SK-N-SH (cell line): Measurements from ENCODE around the gene CXCL17. TPM values are rescaled to one million over a fixed set of nuclear protein-coding genes. Genes with fewer than 3 reads are reported as not detected.

Experiments used
- CTCF ChIA-PET: fragments of 300-600, 350-600 bp; formaldehyde crosslinking; extraction: SDS; loops from one replicate; lab custom pipeline; 2021; lab: Yijun Ruan, JAX
- POLR2A ChIA-PET: fragments of 350-600 bp; sonication (Branson Sonifier 250); formaldehyde crosslinking; extraction: SDS; loops from one replicate; lab custom pipeline; 2020; ENCODE audit warnings: antibody characterized with exemption, inconsistent platforms; lab: Yijun Ruan, JAX
- DNase-seq: peaks from one replicate; pipeline ENCODE4 v3.0.0; 2012
- H2AFZ ChIP-seq: fragments of 200-600 bp; sonication (generic); 2 replicates; pipeline ENCODE4 v1.8.1; 2016; ENCODE audit warnings: antibody characterized with exemption, mild to moderate bottlenecking, low read depth
- H3F3A ChIP-seq: fragments of 200-600 bp; sonication (generic); replicated peaks from 2 replicates; pipeline ENCODE3; 2016; ENCODE audit warnings: antibody characterized with exemption, mild to moderate bottlenecking; ENCODE audit not compliant: insufficient read depth
- H3K27ac ChIP-seq, 2 experiments: fragments of 200-500 bp in 1 of 2; fragments of 200-600 bp in 1 of 2; sonication (Bioruptor generic) in 1 of 2; sonication (generic), shearing (Covaris generic) in 1 of 2; 2 replicates each; pipeline versions ENCODE4 v1.5.1 to v1.6.1; 2014 to 2016; ENCODE audit warnings: low read depth in 2 of 2, inconsistent platforms in 1 of 2, low read length in 1 of 2, mild to moderate bottlenecking in 1 of 2, mixed read lengths in 1 of 2
- H3K27me3 ChIP-seq: fragments of 200-600 bp; sonication (generic), shearing (Covaris generic); 2 replicates; pipeline ENCODE4 v1.6.1; 2016; ENCODE audit warnings: mixed run types; ENCODE audit not compliant: insufficient read depth
- H3K36me3 ChIP-seq, 2 experiments: fragments of 200-500 bp in 1 of 2; fragments of 200-600 bp in 1 of 2; sonication (Bioruptor generic) in 1 of 2; sonication (generic) in 1 of 2; replicated peaks in 1 of 2; 2 replicates each; pipeline versions ENCODE3 to v1.5.1; 2014 to 2016; ENCODE audit warnings: low read length in 1 of 2, mild to moderate bottlenecking in 1 of 2; ENCODE audit not compliant: insufficient read depth in 2 of 2, control insufficient read depth in 1 of 2
- H3K4me1 ChIP-seq, 2 experiments: fragments of 200-500 bp in 1 of 2; fragments of 200-600 bp in 1 of 2; sonication (Bioruptor generic) in 1 of 2; sonication (generic), shearing (Covaris generic) in 1 of 2; 2 replicates each; pipeline versions ENCODE4 v1.5.1 to v1.6.1; 2014 to 2016; ENCODE audit warnings: low read depth in 1 of 2, low read length in 1 of 2, mixed run types in 1 of 2; ENCODE audit not compliant: insufficient read depth in 2 of 2, control insufficient read depth in 1 of 2
- H3K4me2 ChIP-seq: fragments of 200-600 bp; sonication (generic), shearing (Covaris generic); 2 replicates; pipeline ENCODE4 v1.6.1; 2017; ENCODE audit warnings: mixed run types
- H3K4me3 ChIP-seq, 2 experiments: fragments of 200-500 bp in 1 of 2; fragments of 200-600 bp in 1 of 2; sonication (Bioruptor generic) in 1 of 2; sonication (generic), shearing (Covaris generic) in 1 of 2; 2 replicates each; pipeline versions ENCODE4 v1.5.1 to v1.8.1; 2014 to 2016; ENCODE audit warnings: low read depth in 2 of 2, inconsistent platforms in 1 of 2, low read length in 1 of 2, mild to moderate bottlenecking in 1 of 2, mixed read lengths in 1 of 2, moderate library complexity in 1 of 2
- H3K79me2 ChIP-seq: fragments of 200-600 bp; sonication (generic); 2 replicates; pipeline ENCODE4 v1.8.1; 2017; ENCODE audit warnings: mild to moderate bottlenecking; ENCODE audit not compliant: insufficient read depth
- H3K9ac ChIP-seq: fragments of 200-600 bp; sonication (generic); 2 replicates; pipeline ENCODE4 v1.6.1; 2017; ENCODE audit warnings: mixed run types
- H3K9me2 ChIP-seq: fragments of 200-600 bp; sonication (generic); 2 replicates; pipeline ENCODE4 v1.6.1; 2017; ENCODE audit warnings: mixed run types
- H3K9me3 ChIP-seq: fragments of 200-600 bp; sonication (generic); 2 replicates; pipeline ENCODE4 v1.6.1; 2017; ENCODE audit warnings: mixed run types, mild to moderate bottlenecking, moderate library complexity
- H4K20me1 ChIP-seq: fragments of 200-600 bp; sonication (generic); 2 replicates; pipeline ENCODE4 v1.6.1; 2017; ENCODE audit warnings: mild to moderate bottlenecking, mixed run types; ENCODE audit not compliant: insufficient read depth
- CHD2 ChIP-seq: fragments of 150-350 bp; IDR thresholded peaks from 2 replicates; pipeline ENCODE4 v1.6.1; 2018; ENCODE audit warnings: low read length; ENCODE audit not compliant: partially characterized antibody
- EP300 ChIP-seq, 2 experiments: IDR thresholded peaks; 2 replicates each; pipeline versions ENCODE4 v1.4.0 to v1.6.1; 2012; ENCODE audit warnings: borderline replicate concordance in 1 of 2, low read depth in 1 of 2, low read length in 1 of 2
- FOSL2 ChIP-seq: IDR thresholded peaks from 2 replicates; pipeline ENCODE4 v1.4.0; 2012; ENCODE audit warnings: low read depth, mild to moderate bottlenecking, moderate library complexity, borderline replicate concordance
- NFIC ChIP-seq: IDR thresholded peaks from 2 replicates; pipeline ENCODE4 v1.4.0; 2012; ENCODE audit warnings: borderline replicate concordance
- NRF1 ChIP-seq: IDR thresholded peaks from 2 replicates; pipeline ENCODE4 v1.6.1; 2012; ENCODE audit warnings: low read depth, mild to moderate bottlenecking, low read length
- PBX3 ChIP-seq: IDR thresholded peaks from 2 replicates; pipeline ENCODE4; 2012
- POLR2AphosphoS5 ChIP-seq: IDR thresholded peaks from 2 replicates; pipeline ENCODE4 v1.6.1; 2012; ENCODE audit warnings: low read depth, low read length
- RCOR1 ChIP-seq: fragments of 150-350 bp; IDR thresholded peaks from 2 replicates; pipeline ENCODE4 v1.6.1; 2017; ENCODE audit warnings: antibody characterized with exemption, low read length
- RXRA ChIP-seq: IDR thresholded peaks from 2 replicates; pipeline ENCODE4 v1.4.0; 2012; ENCODE audit warnings: low read depth, mild to moderate bottlenecking, borderline replicate concordance
- SIN3A ChIP-seq: IDR thresholded peaks from 2 replicates; pipeline ENCODE4 v1.6.1; 2012; ENCODE audit warnings: low read depth, mild to moderate bottlenecking, low read length, moderate library complexity, borderline replicate concordance
- TAF1 ChIP-seq: IDR thresholded peaks from 2 replicates; pipeline ENCODE4 v1.6.1; 2012; ENCODE audit warnings: low read depth, mild to moderate bottlenecking, low read length, moderate library complexity, borderline replicate concordance
- TCF12 ChIP-seq: IDR thresholded peaks from 2 replicates; pipeline ENCODE4 v1.4.0; 2012
- ZBTB33 ChIP-seq: IDR thresholded peaks from 2 replicates; pipeline ENCODE4 v1.4.0; 2012; ENCODE audit warnings: low read depth, borderline replicate concordance
- WGBS: methylation state at CpG from one replicate; pipeline ENCODE4 v1.1.6; 2017; ENCODE audit warnings: low lambda C conversion rate; 5-methylcytosine and 5-hydroxymethylcytosine counted together
- polyA plus RNA-seq, 3 experiments: library from polyadenylated mRNA; depleted of rRNA; stranded (reverse); fragments of >200 nt; gene quantifications; 2 replicates each; pipeline ENCODE4 v1.2.3, GENCODE V29; 2012
- TF ChIP-seq, protein P1 (sequence below): IDR thresholded peaks from 2 replicates; pipeline ENCODE4 v1.4.0; 2012; ENCODE audit warnings: low read depth
- TF ChIP-seq, protein P2 (sequence below): IDR thresholded peaks from 2 replicates; pipeline ENCODE4 v1.4.0; 2012; ENCODE audit warnings: low read depth, borderline replicate concordance
- TF ChIP-seq, protein P3 (sequence below): fragments of 150-350 bp; IDR thresholded peaks from 2 replicates; pipeline ENCODE4 v1.6.1; 2016; ENCODE audit warnings: mild to moderate bottlenecking, low read depth, low read length

CXCL17 gene
- polyA plus RNA-seq, 1 of the 3 experiments (the other 2 are of a cell fraction): not detected

- 30% methylated on average over 1 of the region's 1 CpG for WGBS
- no peaks in the 10 kb centered on the region for H3K79me2 ChIP-seq
- no peaks in the 10 kb centered on the region for H3K9me3 ChIP-seq
- H3K4me3 ChIP-seq: no peak overlapping the region
- DNase-seq: no peak
- H2AFZ ChIP-seq: no peak overlapping the region
- H3K9ac ChIP-seq: no peak overlapping the region
- H3K27me3 ChIP-seq: no peaks in the 10 kb centered on the region; the same call in 1 of the 2 replicates
- H3K4me1 ChIP-seq: no peaks in the 10 kb centered on the region
- H3F3A ChIP-seq: no peaks in the 10 kb centered on the region
- H3K27ac ChIP-seq: no peak overlapping the region
- H3K4me2 ChIP-seq: no peak overlapping the region
- H3K36me3 ChIP-seq: no peaks in the 10 kb centered on the region
- ChIA-PET CTCF (interaction anchor here (0.7 to 3.2 kb wide), 5 partner anchors 15 to 920 kb away, joined by 3 to 19 read pairs (median 8); partner anchors contain the start of gene CEACAM1), POLR2A (no interaction called here)
- H3K9me2 ChIP-seq: no peaks in the 10 kb centered on the region
- H4K20me1 ChIP-seq: no peaks in the 10 kb centered on the region
- TF ChIP-seq FOSL2 (no peak), TAF1 (no peak), NFIC (no peak), SIN3A (no peak), TCF12 (no peak), PBX3 (no peak), EP300 (IDR thresholded peaks at IDR 0.05; ENCODE audit: borderline replicate concordance in 1 of 2, low read depth in 1 of 2, low read length in 1 of 2) (no peak), NRF1 (no peak), ZBTB33 (no peak), RCOR1 (no peak), POLR2AphosphoS5 (no peak), CHD2 (no peak), RXRA (no peak)
- TF ChIP-seq, protein P1, sequence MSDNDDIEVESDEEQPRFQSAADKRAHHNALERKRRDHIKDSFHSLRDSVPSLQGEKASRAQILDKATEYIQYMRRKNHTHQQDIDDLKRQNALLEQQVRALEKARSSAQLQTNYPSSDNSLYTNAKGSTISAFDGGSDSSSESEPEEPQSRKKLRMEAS: no peak
- TF ChIP-seq, protein P2, sequence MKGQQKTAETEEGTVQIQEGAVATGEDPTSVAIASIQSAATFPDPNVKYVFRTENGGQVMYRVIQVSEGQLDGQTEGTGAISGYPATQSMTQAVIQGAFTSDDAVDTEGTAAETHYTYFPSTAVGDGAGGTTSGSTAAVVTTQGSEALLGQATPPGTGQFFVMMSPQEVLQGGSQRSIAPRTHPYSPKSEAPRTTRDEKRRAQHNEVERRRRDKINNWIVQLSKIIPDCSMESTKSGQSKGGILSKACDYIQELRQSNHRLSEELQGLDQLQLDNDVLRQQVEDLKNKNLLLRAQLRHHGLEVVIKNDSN: no peak
- TF ChIP-seq, protein P3, sequence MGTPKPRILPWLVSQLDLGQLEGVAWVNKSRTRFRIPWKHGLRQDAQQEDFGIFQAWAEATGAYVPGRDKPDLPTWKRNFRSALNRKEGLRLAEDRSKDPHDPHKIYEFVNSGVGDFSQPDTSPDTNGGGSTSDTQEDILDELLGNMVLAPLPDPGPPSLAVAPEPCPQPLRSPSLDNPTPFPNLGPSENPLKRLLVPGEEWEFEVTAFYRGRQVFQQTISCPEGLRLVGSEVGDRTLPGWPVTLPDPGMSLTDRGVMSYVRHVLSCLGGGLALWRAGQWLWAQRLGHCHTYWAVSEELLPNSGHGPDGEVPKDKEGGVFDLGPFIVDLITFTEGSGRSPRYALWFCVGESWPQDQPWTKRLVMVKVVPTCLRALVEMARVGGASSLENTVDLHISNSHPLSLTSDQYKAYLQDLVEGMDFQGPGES: no peak
These were observed 12.9 kb upstream of the CXCL17 start for GRCh38 chr19:42455621-42456081.
